AG09319 (cell line): ENCODE results near the gene TMEM182.

Experiments
- DNase-seq: peaks from one replicate; pipeline ENCODE4 v3.0.0-alpha.2; 2010; ENCODE audit warnings: low read depth; ENCODE audit errors: extremely low read depth
- CTCF ChIP-seq: IDR thresholded peaks from 2 replicates; pipeline ENCODE4 v1.5.1; 2011; ENCODE audit warnings: low read depth, mild to moderate bottlenecking, inconsistent platforms, low read length, moderate library complexity

The TMEM182 gene

GRCh38 chr2:102782187-102782586, 20.4 kb downstream of the TMEM182 start:
- DNase-seq, result no peak
- no peak for TF ChIP-seq CTCF

- no peak for TF ChIP-seq CTCF
- no peak for DNase-seq
Measured at GRCh38 chr2:102782933-102783332, 21.1 kb downstream of the TMEM182 start.

- no peak for TF ChIP-seq CTCF
- no peak for DNase-seq
Measured at GRCh38 chr2:102783506-102784183, 21.8 kb downstream of the TMEM182 start.

- DNase-seq, result no peak
- TF ChIP-seq CTCF, result no peak
Measured at GRCh38 chr2:102784940-102785339, 23.1 kb downstream of the TMEM182 start.

GRCh38 chr2:102788216-102788884, 26.5 kb downstream of the TMEM182 start:
- TF ChIP-seq CTCF, result no peak
- no peak for DNase-seq

- TF ChIP-seq CTCF, result no peak
- DNase-seq, result no peak
Measured at GRCh38 chr2:102788885-102789260, 27.0 kb downstream of the TMEM182 start.

GRCh38 chr2:102789349-102790090, 27.7 kb downstream of the TMEM182 start:
- no peak for DNase-seq
- no peak for TF ChIP-seq CTCF
